K562 (cell line): ENCODE data around the gene TMC8. TPM values are rescaled to one million over a fixed set of nuclear protein-coding genes. Genes with fewer than 3 reads are reported as not detected.
A peak's percentile ranks its signal among the peaks of the same experiment; 100 is the strongest.

Experiments
- ATAC-seq: fragments of 200-7000 bp; cut with Tn5 transposase; 3 replicates; pipeline ENCODE4 v1.9.1; 2020; ENCODE audit warnings: moderate library complexity
- BruUV-seq: library from RNA; stranded (reverse); fragments of 400-500 nt; replicated peaks from 2 replicates; lab custom pipeline; 2021; lab: Mats Ljungman, UMichigan
- CTCF ChIA-PET: fragments of 300-600 bp; formaldehyde crosslinking; extraction: SDS; loops from one replicate; lab custom pipeline; 2021; ENCODE audit warnings: low intra/inter-chr PET ratio; lab: Yijun Ruan, JAX
- POLR2A ChIA-PET: fragments of 300-600, 350-650 bp; sonication (Branson Sonifier 250); formaldehyde crosslinking; extraction: SDS; loops from one replicate; lab custom pipeline; 2021; ENCODE audit warnings: antibody characterized with exemption, inconsistent platforms; lab: Yijun Ruan, JAX
- DNase-seq, 4 experiments: peaks; one replicate each; pipeline versions ENCODE4 v3.0.0 to v3.0.0-alpha.2; 2011 to 2018; ENCODE audit warnings: low spot score in 3 of 4, mixed read lengths in 3 of 4; ENCODE audit errors: extremely low read depth in 1 of 4
- FAIRE-seq: peaks from 2 replicates; lab custom pipeline; 2011; peaks lifted over from hg19 to GRCh38; lab: Jason Lieb, UNC
- H2AFZ ChIP-seq: 2 replicates; pipeline ENCODE4 v1.6.0; 2011; ENCODE audit warnings: low read depth, low read length, control low read depth, inconsistent platforms
- H3K27ac ChIP-seq: fragments of 200-600 bp; 3 replicates; pipeline ENCODE4 v1.8.0; 2011; ENCODE audit warnings: low read depth, mild to moderate bottlenecking, control low read depth, inconsistent platforms, low read length, moderate library complexity, mixed read lengths; ENCODE audit errors: extremely low read depth
- H3K27me3 ChIP-seq, 2 experiments: fragments of 300-600 bp in 1 of 2; 2 replicates in 1 of 2; 3 replicates in 1 of 2; pipeline versions ENCODE4 v1.6.0 to v1.8.0; 2011; ENCODE audit warnings: inconsistent platforms in 2 of 2, low read length in 2 of 2, mild to moderate bottlenecking in 1 of 2, mixed read lengths in 1 of 2, moderate library complexity in 1 of 2; ENCODE audit not compliant: control insufficient read depth in 2 of 2, insufficient read depth in 2 of 2
- H3K36me3 ChIP-seq: fragments of 300-600 bp; 3 replicates; pipeline ENCODE4 v1.8.0; 2011; ENCODE audit warnings: mild to moderate bottlenecking, low read length, inconsistent platforms; ENCODE audit not compliant: control insufficient read depth, insufficient read depth
- H3K4me1 ChIP-seq, 2 experiments: fragments of 200-600 bp in 1 of 2; replicated peaks in 1 of 2; 2 replicates in 1 of 2; 3 replicates in 1 of 2; pipeline versions ENCODE4 v1.5.1 to v1.8.0; 2011; ENCODE audit warnings: inconsistent platforms in 2 of 2, low read length in 2 of 2, mild to moderate bottlenecking in 1 of 2, mixed read lengths in 1 of 2, moderate library complexity in 1 of 2; ENCODE audit not compliant: control insufficient read depth in 2 of 2, insufficient read depth in 2 of 2
- H3K4me2 ChIP-seq: 2 replicates; pipeline ENCODE4 v1.6.1; 2011; ENCODE audit warnings: low read length, control low read depth, inconsistent platforms, mixed read lengths; ENCODE audit not compliant: insufficient read depth
- H3K4me3 ChIP-seq: fragments of 200-600 bp; sonication (generic), shearing (Covaris generic); 2 replicates; pipeline ENCODE4 v1.5.1; 2016; ENCODE audit warnings: control low read depth, inconsistent platforms
- H3K79me2 ChIP-seq: fragments of 200-600 bp; 3 replicates; pipeline ENCODE4 v1.8.0; 2011; ENCODE audit warnings: low read length, inconsistent platforms; ENCODE audit not compliant: control insufficient read depth, insufficient read depth
- H3K9ac ChIP-seq, 2 experiments: 2 replicates each; pipeline versions ENCODE4 v1.6.0 to v1.6.1; 2011; ENCODE audit warnings: low read depth in 2 of 2, low read length in 2 of 2, control low read depth in 1 of 2, inconsistent platforms in 1 of 2, mild to moderate bottlenecking in 1 of 2, mixed read lengths in 1 of 2; ENCODE audit not compliant: insufficient read depth in 1 of 2
- H3K9me1 ChIP-seq: one replicate; pipeline ENCODE4 v1.6.0; 2011; ENCODE audit warnings: inconsistent platforms, mild to moderate bottlenecking, low read length, moderate library complexity; ENCODE audit not compliant: control insufficient read depth, insufficient read depth
- H3K9me3 ChIP-seq: replicated peaks from 2 replicates; pipeline ENCODE4 v1.5.1; 2011; ENCODE audit warnings: low read depth, low read length, inconsistent platforms; ENCODE audit not compliant: control insufficient read depth, insufficient read depth
- H4K20me1 ChIP-seq: replicated peaks from 2 replicates; pipeline ENCODE4 v1.6.1; 2011; ENCODE audit warnings: low read length, inconsistent platforms, mixed read lengths; ENCODE audit not compliant: control insufficient read depth, insufficient read depth
- ADNP ChIP-seq: fragments of 200-800 bp; sonication (Bioruptor generic); IDR thresholded peaks from 2 replicates; pipeline ENCODE4 v1.6.1; 2016; ENCODE audit warnings: missing genetic modification characterization, missing compliant biosample characterization
- ATF1 ChIP-seq, 2 experiments: fragments of 450-650 bp in 1 of 2; IDR thresholded peaks; 2 replicates each; pipeline ENCODE4 v1.6.1; 2016; ENCODE audit warnings: missing compliant biosample characterization in 1 of 2, missing genetic modification characterization in 1 of 2
- BMI1 ChIP-seq: fragments of 150-350 bp; IDR thresholded peaks from 2 replicates; pipeline ENCODE4 v1.6.1; 2014; ENCODE audit warnings: low read length
- CBFA2T2 ChIP-seq: fragments of 450-650 bp; conservative IDR thresholded peaks from 2 replicates; pipeline ENCODE4 v1.6.1; 2017; ENCODE audit warnings: mild to moderate bottlenecking
- CBX1 ChIP-seq: sonication (generic); IDR thresholded peaks from 2 replicates; pipeline ENCODE4 v1.6.1; 2016; ENCODE audit warnings: antibody characterized with exemption, low read depth, mild to moderate bottlenecking
- EP300 ChIP-seq: IDR thresholded peaks from 2 replicates; pipeline ENCODE4 v1.6.1; 2012; ENCODE audit warnings: low read length, improper control_type of control experiment
- ETV6 ChIP-seq, 3 experiments: fragments of 150-350 bp in 1 of 3; sonication (generic) in 1 of 3; formaldehyde crosslinking in 1 of 3; IDR thresholded peaks; 2 replicates each; pipeline versions ENCODE4 v1.6.1 to v1.8.0; 2014 to 2022; ENCODE audit warnings: borderline replicate concordance in 2 of 3, low read depth in 2 of 3, antibody characterized with exemption in 1 of 3, low read length in 1 of 3, mild to moderate bottlenecking in 1 of 3, missing genetic modification reagents in 1 of 3
- GATAD2B ChIP-seq: fragments of 450-650 bp; IDR thresholded peaks from 2 replicates; pipeline ENCODE4 v1.6.1; 2017; ENCODE audit warnings: mild to moderate bottlenecking, borderline replicate concordance
- HNRNPL ChIP-seq: fragments of 200-400 bp; formaldehyde crosslinking; IDR thresholded peaks from 2 replicates; pipeline ENCODE4 v1.6.1; 2017; ENCODE audit warnings: low read depth, mild to moderate bottlenecking, low read length
- KDM1A ChIP-seq, 2 experiments: fragments of 450-650 bp; IDR thresholded peaks; 2 replicates each; pipeline ENCODE4 v1.6.1; 2016; ENCODE audit warnings: mild to moderate bottlenecking in 2 of 2
- MBD2 ChIP-seq: sonication (generic); IDR thresholded peaks from 2 replicates; pipeline ENCODE4 v1.6.1; 2016; ENCODE audit warnings: low read depth, borderline replicate concordance
- RBFOX2 ChIP-seq: fragments of 200-400 bp; formaldehyde crosslinking; IDR thresholded peaks from 2 replicates; pipeline ENCODE4 v1.6.1; 2017; ENCODE audit warnings: low read depth, mild to moderate bottlenecking, low read length, moderate library complexity
- RCOR1 ChIP-seq, 2 experiments: IDR thresholded peaks; 2 replicates each; pipeline ENCODE4 v1.6.1; 2012; ENCODE audit warnings: low read depth in 2 of 2, low read length in 2 of 2, borderline replicate concordance in 1 of 2, improper control_type of control experiment in 1 of 2
- SMARCA5 ChIP-seq: fragments of 450-650 bp; IDR thresholded peaks from 2 replicates; pipeline ENCODE4 v1.6.1; 2016
- ZEB2 ChIP-seq: fragments of 450-650 bp; IDR thresholded peaks from 2 replicates; pipeline ENCODE4 v1.6.1; 2016
- ZNF121 ChIP-seq: sonication (generic); formaldehyde crosslinking; conservative IDR thresholded peaks from 2 replicates; pipeline ENCODE4 v1.8.0; 2022; ENCODE audit warnings: missing genetic modification reagents
- ZNF165 ChIP-seq: fragments of 250-450 bp; sonication (Bioruptor Pico); IDR thresholded peaks from 2 replicates; pipeline ENCODE4 v1.4.0; 2020; ENCODE audit warnings: borderline replicate concordance
- WGBS: fragments of 100-300 bp; shearing (Covaris generic); methylation state at CpG from one replicate; pipeline ENCODE4 v1.1.6; 2016; ENCODE audit warnings: low coverage, mixed read lengths; ENCODE audit not compliant: insufficient coverage; ENCODE audit errors: missing lambda C conversion rate; 5-methylcytosine and 5-hydroxymethylcytosine counted together
- in situ Hi-C: fragments of 300-500 bp; cut with MboI; formaldehyde crosslinking; loops from 4 replicates; pipeline ENCODE4 v1.15.0; 2018; ENCODE audit warnings: inconsistent platforms, mixed read lengths
- intact Hi-C: fragments of 100-400 bp; cut with micrococcal nuclease; formaldehyde crosslinking; loops from 2 replicates; pipeline ENCODE4 v1.14.2; 2022
- polyA plus RNA-seq, 8 experiments: library from polyadenylated mRNA; depleted of rRNA in 4 of 8; stranded (reverse) in 5 of 8; unstranded in 3 of 8; fragments of >200 nt; fragmentation: Nextera tagmentation in 2 of 8; fragmentation: Illumina TruSeq in 1 of 8; extraction: Ambion mirVana in 2 of 8; extraction: Trizol in 1 of 8; gene quantifications; 2 replicates each; pipeline versions ENCODE4 v1.2.1 to v1.2.3, GENCODE V29; 2011 to 2014; ENCODE audit warnings: inconsistent platforms in 1 of 8, missing spikeins in 1 of 8
- total RNA-seq, 7 experiments: library from RNA; depleted of rRNA in 6 of 7; stranded (reverse); fragments of >200 nt in 6 of 7; fragmentation: Illumina TruSeq in 2 of 7; extraction: Trizol in 2 of 7; gene quantifications; 2 replicates each; pipeline versions ENCODE4 v1.2.1 to v1.2.3, GENCODE V29; 2011 to 2021; ENCODE audit warnings: low replicate concordance in 1 of 7

TMC8 gene
- total and polyA plus RNA-seq, 9 of the 15 experiments (the other 6 are each of a cell fraction or from before 2014, with no cell fraction given) = 0.13 to 10.9 (median 2.8) TPM

GRCh38 chr17:78130090-78130436, 508 bp upstream of the TMC8 start (continued):
- no peak for TF ChIP-seq ETV6 (IDR thresholded peaks at IDR 0.05; ENCODE audit: borderline replicate concordance in 1 of 2, low read depth in 2 of 2, low read length in 1 of 2)
- TF ChIP-seq ETV6 (CRISPR knock-in tag; IDR thresholded peaks at IDR 0.05; ENCODE audit: borderline replicate concordance) = no peak
- peak; percentile 65 for TF ChIP-seq CBFA2T2

DNA sequence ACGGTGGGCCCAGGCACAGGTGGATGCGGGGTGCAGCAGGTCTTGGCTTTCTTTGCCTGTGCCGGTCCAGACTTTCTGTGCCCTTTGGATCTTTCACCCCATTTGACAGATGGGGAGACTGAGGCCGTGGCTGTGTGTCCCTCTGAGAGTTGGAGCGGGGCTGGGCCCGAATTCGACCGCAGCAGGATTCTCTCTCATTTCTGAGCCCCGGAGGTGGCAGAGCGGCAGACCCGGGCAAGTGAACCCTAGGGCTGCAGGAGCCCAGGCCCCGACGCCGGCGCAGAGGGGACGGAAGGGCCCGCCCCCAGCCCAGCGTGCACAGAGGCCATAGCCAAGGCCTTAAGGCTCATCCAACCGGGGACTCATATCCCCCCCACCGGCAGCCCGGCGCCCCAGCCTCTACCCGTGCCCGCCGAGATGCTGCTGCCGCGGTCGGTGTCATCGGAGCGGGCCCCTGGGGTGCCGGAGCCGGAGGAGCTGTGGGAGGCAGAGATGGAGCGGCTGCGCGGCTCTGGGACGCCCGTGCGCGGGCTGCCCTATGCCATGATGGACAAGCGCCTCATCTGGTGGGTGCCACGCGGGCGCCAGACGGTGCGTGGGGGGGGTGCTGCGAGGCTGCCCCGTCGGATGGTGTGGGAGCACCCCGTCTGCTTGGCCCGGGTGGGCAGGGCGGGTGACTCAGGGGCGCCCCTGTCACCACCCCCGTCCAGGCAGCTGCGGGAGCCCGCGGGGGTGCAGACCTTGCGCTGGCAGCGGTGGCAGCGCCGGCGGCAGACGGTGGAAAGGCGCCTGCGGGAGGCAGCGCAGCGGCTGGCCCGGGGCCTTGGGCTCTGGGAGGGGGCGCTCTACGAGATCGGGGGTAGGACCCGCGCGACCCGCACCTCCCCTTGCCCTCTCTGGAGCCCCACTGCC, 857 bp downstream of the TMC8 start:
- Histone ChIP-seq H2AFZ (no peak overlapping the region), H3K9me3 (no peaks in the 10 kb centered on the region), H3K27ac (peak overlapping the region; percentile 81), H3K9me1 (no peaks in the 10 kb centered on the region), H3K4me1 (peaks cover 50 to 92% of the 10 kb centered on the region in 2 experiments), H3K4me2 (0 out of 2 replicates have a peak overlapping the region, but pooled peaks have one; percentile 81), H3K79me2 (peaks cover 40% of the 10 kb centered on the region), H3K27me3 (no peaks in the 10 kb centered on the region), H3K4me3 (no peak overlapping the region), H3K36me3 (peaks cover 7% of the 10 kb centered on the region; the same call in 1 of the 3 replicates), H3K9ac (peak overlapping the region; percentile 56 to 90), H4K20me1 (no peaks in the 10 kb centered on the region)
- intact Hi-C loops = no loop called here
- no peak for FAIRE-seq
- POLR2A ChIA-PET = interaction anchor here (0.6 kb wide), 1 partner anchor 12 kb away, joined by 4 read pairs; no protein-coding TSS in a partner anchor
- BruUV-seq = no TSS peak
- CTCF ChIA-PET = no interaction called here
- DNase-seq = no peak
- in situ Hi-C loops = no loop called here
- 91% methylated on average over 23 of the region's 74 CpGs for WGBS
- ATAC-seq = no peak
- TF ChIP-seq BMI1 (no peak), ATF1 (CRISPR knock-in tag; IDR thresholded peaks at IDR 0.05) (no peak), ATF1 (tag; IDR thresholded peaks at IDR 0.05) (no peak), KDM1A (IDR thresholded peaks at IDR 0.05) (peak; percentile 55 to 82), GATAD2B (no peak), ZNF121 (CRISPR knock-in tag) (no peak), SMARCA5 (peak; percentile 77; the same call in 1 of the 2 replicates), EP300 (no peak), RBFOX2 (peak; percentile 41; the same call in 1 of the 2 replicates), ZEB2 (no peak), ZNF165 (CRISPR knock-in tag) (no peak), MBD2 (0 out of 2 replicates have a peak, but pooled peaks have one; percentile 1), ADNP (tag) (peak; percentile 77), CBX1 (0 out of 2 replicates have a peak, but pooled peaks have one; percentile 57), HNRNPL (peak; percentile 94), RCOR1 (IDR thresholded peaks at IDR 0.05; ENCODE audit: borderline replicate concordance in 1 of 2, low read depth in 2 of 2, low read length in 2 of 2) (peak in 1 of 2 experiments; percentile 60; a peak in 1 of 4 replicates)
